Measurements from ENCODE around the gene SLC22A16.

- no peak for TF ChIP-seq POLR2AphosphoS5 (IDR thresholded peaks at IDR 0.05; ENCODE audit: insufficient read depth, low read depth, low read length)
- TF ChIP-seq POLR2A (IDR thresholded peaks at IDR 0.05; ENCODE audit: low read depth, low read length), result no peak
- TF ChIP-seq CTCF (IDR thresholded peaks at IDR 0.05; ENCODE audit: extremely low read depth in 1 of 2, insufficient read depth in 1 of 2, low read depth in 1 of 2, low read length in 2 of 2), result no peak
- no peak for TF ChIP-seq MAX (IDR thresholded peaks at IDR 0.05; ENCODE audit: insufficient read depth, insufficient read length)
- no peak for TF ChIP-seq EZH2 (IDR thresholded peaks at IDR 0.05; ENCODE audit: borderline replicate concordance, low read depth, low read length, severe bottlenecking)
- TF ChIP-seq JUN (IDR thresholded peaks at IDR 0.05; ENCODE audit: borderline replicate concordance, insufficient read depth, insufficient read length, low read depth), result no peak
- TF ChIP-seq MYC (IDR thresholded peaks at IDR 0.05; ENCODE audit: low read depth, low read length), result no peak
- no peak for TF ChIP-seq GATA2 (IDR thresholded peaks at IDR 0.05; ENCODE audit: insufficient read depth, insufficient read length, low read depth, low read length)
- TF ChIP-seq FOS (IDR thresholded peaks at IDR 0.05; ENCODE audit: borderline replicate concordance, insufficient read depth, low read length), result no peak
These were observed 54.5 kb downstream of the SLC22A16 start for GRCh38 chr6:110421749-110422443.
